GM21723 (cell line): ENCODE results near the gene MAK.
A peak's percentile ranks its signal among the peaks of the same experiment; 100 is the strongest.
"Not testable (repeated sequence)": the region's sequence is repeated elsewhere in the genome, so short reads cannot be mapped to it uniquely, and the experiment has no call there.

Experiments
- ATAC-seq: cut with Tn5 transposase; IDR thresholded peaks from one replicate; pipeline ENCODE4 v1.9.1; 2021; ENCODE audit warnings: mild to moderate bottlenecking, moderate library complexity; ENCODE audit not compliant: unreplicated experiment

The MAK gene, protein sequence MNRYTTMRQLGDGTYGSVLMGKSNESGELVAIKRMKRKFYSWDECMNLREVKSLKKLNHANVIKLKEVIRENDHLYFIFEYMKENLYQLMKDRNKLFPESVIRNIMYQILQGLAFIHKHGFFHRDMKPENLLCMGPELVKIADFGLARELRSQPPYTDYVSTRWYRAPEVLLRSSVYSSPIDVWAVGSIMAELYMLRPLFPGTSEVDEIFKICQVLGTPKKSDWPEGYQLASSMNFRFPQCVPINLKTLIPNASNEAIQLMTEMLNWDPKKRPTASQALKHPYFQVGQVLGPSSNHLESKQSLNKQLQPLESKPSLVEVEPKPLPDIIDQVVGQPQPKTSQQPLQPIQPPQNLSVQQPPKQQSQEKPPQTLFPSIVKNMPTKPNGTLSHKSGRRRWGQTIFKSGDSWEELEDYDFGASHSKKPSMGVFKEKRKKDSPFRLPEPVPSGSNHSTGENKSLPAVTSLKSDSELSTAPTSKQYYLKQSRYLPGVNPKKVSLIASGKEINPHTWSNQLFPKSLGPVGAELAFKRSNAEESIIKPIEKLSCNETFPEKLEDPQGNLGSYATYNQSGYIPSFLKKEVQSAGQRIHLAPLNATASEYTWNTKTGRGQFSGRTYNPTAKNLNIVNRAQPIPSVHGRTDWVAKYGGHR

DNA sequence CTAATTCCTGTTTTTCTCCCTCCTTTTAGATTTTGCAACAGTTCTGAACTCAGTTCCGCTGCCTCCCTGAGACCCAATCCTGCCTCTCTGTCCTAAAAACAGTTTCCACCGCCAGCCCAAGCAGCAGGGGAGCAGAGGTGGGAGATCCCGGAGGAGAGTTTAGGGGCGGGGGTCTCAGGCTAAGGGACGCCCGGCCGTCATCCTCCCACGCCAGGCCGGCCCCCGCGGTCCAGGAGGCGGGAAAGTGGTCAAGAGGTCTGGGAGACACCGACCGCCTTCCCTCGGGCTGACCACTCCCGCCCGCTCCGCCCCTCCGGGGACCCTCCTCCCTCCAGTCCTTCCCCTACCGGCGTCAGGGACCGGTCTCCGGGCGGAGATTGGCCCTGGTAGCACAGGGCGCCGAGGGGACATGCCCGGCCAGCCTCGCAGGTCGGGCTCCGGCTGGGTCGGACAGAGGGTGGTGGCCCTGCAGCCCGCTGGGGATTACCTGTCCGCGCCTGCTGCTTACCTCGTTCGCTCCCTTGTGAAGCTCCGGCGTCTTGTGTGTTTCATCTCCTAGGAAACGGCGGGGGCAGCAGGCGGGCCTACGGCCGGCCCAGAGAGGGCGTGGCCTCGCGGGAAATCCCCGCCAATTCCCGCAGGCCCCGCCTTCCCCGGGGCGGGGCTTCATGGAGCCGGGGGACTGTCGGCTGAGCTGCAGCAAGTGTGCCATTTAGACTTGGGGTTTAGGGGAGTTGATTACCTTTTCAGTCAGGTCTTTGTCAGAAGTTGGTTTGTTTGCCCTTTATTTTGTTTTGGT lies at the start of gene MAK:
Gene MAK, minus strand, starts transcription at position 545 of the 799 bp plus-strand sequence. CDS start 7,891 bp downstream, outside the sequence.
- ATAC-seq, result peak; percentile 86

DNA sequence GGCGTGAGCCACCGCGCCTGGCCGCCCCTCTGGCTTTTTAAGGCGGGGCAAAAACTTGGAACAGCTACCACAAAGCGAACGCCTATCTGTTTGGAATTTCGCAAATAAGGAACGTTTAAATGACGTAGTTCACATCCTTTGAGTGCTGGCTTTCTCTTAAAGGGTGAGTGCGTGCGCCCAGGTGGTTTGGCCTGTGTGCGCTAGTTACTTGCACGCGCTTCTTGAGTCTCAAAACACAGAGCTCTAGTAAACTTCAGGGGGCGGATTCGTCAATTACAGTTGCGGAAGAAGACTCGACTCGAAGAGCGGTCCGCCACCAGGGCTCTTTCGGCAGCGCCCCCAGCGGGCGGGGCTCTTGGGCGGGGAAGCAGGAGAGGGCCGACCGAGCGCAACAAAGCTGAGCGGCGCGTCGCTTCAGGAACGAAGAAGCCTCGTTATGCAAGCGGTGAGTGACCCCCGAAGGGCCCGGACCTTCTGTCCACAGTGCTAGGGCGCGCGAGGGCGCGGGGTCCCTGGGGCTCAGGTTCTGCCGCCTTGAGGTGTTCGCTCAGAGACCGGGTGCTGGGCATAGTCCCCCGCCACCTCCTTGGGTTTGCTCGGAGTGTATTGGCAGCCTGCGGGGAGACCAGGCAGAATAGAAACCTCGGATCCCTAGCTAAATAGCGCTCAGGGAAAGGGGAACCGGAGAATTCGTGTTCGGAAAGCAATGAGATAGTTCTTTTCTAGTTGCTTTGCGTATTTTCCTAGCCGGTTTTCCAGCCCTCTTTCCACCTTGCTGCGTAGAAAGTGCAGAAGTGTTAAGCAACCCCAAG lies 48.6 kb upstream of the MAK start, which contains the start of gene SYCP2L:
Gene SYCP2L, plus strand, starts transcription at position 362 of the 812 bp plus-strand sequence. Its CDS starts 75 bp downstream, at position 437.
- ATAC-seq, result no peak

DNA sequence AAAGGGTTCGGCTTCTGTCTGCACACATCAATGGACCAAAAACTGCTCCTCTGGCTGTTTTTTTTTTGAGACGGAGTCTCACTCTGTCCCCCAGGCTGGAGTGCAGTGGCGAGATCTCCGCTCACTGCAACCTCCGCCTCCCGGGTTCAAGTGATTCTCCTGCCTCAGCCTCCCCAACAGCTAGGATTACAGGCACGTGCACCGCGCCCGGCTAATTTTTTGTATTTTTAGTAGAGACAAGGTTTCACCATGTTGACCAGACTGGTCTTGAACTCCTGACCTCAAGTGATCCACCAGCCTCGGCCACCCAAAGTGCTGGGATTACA lies 48.0 kb upstream of the MAK start:
- not testable (repeated sequence) for ATAC-seq

DNA sequence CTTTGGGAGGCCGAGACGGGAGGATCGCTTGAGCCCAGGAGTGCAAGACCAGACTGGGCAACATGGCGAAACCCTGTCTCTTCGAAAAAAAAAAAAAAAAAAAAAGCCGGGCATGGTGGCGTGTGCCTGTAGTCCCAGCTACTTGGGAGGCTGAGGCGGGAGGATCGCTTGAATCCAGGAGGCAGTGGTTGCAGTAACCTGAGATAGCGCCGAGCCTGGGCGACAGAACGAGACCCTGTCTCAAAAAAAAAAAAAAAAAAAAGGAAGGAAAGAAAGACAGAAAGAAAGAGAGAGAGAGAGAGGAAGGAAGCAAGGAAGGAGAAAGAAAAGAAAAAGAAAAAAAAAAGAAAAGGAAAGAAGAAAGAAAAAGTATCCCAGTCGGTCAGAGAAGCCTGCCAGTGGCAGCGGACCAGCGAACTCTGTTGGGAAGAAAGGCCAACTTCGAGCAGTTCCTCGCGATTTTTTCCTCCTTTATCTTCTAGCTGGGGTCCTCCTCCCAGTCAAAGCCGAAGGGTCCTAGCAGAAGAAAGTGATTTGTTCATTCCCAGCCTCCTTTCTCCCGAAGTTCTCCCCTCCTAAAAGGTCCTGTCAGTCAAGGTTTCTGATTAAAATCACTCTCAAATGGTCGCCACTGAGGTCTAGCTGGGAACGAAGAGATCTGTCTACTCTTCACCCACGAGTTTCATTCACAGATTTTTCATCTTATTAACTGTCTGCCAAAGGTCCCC lies 46.1 kb upstream of the MAK start:
- ATAC-seq, result no peak

DNA sequence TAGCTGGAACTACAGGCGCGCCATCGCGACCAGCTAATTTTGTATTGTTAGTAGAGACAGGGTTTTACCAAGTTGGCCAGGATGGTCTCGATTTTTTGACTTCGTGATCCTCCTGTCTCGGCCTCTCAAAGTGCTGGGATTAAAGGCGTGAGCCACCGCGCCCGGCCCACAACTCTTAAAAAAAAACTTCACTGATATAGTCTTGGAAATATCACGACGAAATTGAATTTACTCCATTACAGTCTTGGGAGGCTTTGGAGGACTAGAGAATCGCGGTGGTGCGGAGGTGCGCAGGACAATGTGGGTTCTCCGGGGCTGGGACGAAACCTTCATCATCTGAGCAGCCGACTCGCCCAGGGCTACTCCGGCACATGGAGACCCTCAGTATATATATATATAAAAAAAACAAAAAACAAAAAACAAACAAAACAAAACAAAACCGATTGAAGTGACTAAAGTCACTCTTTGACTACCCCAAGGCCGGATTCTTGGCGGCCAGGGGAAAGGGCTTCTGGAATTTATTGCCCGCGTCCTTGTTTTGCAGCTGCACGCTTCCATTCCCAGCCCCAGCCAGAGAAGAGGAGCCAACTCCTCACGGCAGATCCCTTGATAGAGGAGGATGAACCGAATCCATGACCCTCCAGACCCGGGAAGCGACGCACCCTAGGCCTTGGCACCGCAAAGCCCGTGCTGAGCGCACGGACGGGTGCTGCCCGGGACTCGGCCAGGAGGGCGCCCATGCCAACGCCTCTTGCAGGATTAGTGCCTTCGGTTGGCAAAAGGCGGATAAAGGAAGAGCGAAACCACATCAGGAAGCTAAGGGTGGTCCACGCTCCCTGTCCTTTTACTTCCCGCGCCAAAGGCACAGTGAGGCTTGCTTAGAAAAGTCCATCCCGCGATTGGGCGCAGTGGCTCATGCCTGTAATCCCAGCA lies 45.2 kb upstream of the MAK start:
- ATAC-seq, result no peak

DNA sequence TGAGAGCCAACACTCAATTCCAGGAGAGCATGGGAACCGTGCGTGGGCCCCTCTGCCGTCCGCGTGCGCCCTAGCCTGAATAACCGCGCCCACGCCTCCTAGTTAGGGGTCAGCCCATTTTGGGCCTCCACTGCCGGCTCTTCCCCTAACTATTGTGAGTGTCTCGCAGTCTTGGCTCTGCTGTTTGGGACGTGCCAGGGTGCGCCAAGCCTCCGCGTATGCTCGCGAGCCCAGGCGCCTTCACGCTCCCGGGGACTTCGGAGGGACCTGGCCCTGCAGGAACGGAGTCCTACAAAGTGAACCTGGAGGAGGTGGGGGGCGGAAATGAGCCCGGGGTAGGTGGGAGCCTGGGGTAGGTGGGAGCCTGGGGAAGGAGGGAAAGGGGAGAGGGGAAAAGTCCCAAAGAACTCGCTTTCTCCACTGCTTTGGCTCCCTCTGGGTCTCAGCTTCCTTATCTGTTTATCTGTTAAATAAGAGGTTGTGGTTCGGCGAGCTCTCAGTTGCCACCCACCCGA lies 44.4 kb upstream of the MAK start:
- ATAC-seq, result no peak

DNA sequence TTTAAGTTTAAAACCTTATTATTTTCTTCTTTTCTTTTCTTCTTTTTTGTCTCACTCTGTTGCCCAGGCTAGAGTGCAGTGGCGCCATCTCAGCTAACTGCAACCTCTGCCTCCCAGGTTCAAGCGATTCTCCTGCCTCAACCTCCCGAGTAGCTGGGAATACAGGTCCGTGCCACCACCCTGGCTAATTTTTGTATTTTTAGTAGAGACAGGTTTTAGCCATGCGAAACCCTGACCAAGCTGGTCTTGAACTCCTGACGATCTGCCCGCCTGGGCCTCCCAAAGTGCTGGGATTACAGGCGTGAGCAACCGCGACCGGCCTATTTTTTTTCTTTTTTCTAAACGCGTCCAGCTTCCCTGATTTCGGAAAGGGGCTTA lies 43.9 kb upstream of the MAK start:
- ATAC-seq, result not testable (repeated sequence)

DNA sequence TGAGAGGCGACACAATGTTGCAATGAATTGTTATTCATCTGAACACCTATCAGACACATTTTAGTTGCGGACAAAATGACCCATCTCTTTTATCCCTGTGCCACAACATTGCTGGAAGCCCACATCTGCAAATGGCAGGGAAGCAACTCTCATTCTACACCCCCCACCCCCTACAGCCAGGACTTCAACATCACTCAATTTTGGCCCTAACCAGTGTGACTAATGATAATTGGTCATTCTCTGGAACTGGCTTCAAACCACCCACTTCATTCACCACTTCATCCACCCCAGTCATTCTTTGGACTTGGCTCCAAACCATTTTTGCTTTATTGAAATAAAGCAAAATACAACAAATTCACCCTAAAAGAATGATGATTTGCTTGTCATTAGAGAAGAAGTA lies 42.0 kb upstream of the MAK start:
- ATAC-seq, result no peak

DNA sequence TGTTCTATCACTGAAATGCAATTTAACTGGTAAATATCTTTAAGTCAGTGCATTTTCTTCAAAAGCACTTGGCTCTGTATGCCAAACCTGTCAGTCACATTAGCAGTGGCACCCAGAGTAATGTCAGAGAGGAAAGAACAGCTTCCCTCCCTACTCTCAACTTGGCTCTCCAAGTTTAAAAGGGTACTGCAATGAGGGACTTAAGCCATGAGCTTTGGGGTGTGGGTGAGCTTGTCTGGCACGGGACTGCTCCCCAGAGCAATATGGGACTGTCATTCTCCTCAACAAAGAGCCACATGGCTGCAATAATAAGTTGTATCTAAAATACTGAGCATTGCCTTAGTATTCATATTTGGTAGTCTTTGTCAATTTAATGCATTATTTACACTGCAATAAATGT lies 39.5 kb upstream of the MAK start:
- ATAC-seq, result no peak

DNA sequence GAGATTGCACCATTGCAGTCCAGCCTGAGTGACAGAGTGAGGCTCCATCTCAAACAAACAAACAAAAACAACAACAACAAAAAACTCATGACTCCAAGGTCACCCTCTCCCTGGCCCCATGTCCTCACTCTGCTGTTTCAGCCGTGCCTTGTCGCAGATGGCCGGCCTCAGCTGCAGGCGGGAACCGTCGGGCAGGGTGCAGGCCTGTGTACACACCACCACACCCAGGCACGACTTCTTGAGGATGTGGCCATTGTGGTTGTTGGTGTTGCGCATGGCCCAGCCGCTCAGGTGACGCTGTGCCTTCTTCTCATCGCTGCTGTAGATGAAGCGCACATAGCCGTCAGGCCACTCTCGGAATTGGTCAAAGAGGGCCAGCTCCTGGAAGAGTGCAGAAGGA lies 38.7 kb upstream of the MAK start:
- ATAC-seq, result no peak

DNA sequence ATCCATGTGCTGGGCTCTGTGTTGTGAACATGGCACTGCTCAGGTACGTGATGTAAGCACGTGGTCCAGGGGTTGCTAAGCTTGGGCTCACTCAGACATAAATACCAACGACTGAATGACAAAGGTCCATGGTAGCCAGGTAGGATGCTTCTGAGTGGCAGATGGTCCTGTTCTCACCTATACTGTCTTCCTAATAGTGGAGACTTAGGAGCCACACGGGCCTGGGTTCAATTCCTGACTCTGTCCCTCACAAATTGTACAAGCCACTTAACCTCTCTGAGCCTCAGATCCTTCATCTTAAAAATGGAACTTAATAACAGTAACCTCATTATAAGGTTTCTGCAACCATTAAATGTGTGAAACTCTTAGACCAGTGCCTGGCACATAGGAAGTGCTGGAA lies 36.7 kb upstream of the MAK start:
- no peak for ATAC-seq

DNA sequence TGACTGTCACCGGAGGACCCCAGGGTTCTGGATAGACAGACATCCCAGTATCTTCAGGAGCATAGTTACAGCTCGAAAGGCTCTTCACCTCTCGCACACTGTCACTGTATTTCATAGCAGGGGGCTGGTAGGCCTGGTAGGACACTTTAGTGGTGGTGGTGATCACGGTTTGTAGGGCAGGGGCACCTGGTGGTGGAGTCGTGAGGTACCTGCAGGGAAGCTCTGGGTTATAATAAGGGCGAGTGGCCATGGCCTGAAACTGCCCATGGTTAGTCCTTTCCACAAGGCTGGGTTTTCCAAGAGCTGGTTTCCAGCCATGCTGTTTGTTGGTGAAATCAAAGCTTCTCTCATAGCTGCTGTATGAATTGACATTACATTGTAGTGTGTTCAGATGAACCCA lies 35.9 kb upstream of the MAK start:
- no peak for ATAC-seq

DNA sequence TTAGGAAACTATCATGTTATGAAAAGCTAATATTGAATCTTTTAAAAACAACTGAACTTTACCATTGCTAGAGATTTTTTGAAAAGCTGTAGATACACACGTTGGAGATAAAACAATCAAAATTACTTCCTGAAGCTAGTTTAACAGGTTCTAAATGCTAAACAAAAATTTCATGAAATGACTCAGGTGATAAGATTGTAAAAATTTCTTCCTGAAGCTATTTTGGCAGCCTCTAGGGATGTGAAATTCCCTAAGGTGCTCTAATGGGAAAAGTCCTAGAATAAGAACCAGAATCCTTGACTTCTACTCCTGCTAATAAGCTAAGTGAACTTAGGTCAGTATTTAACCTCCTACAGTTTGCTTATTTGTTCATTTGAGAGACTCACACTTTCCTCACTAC lies 35.0 kb upstream of the MAK start:
- ATAC-seq, result no peak

DNA sequence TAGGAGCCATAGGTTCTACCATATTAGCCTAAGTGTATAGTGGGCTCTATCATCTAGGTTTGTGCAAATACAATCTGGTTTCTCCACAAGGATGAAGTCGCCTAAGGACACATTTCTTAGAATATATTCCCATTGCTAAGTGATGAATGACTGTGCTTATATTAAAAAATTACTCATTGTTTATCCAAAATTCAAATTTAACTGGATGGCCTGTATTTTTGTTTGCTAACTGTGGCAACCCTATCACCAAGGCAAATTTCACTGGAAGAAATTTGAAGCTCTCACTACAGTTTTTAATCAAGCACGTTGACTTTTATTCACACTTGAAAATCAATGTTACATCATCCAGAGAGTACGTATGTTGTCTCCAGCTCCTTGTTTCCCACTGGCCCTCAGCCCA lies 29.6 kb upstream of the MAK start:
- ATAC-seq, result no peak

DNA sequence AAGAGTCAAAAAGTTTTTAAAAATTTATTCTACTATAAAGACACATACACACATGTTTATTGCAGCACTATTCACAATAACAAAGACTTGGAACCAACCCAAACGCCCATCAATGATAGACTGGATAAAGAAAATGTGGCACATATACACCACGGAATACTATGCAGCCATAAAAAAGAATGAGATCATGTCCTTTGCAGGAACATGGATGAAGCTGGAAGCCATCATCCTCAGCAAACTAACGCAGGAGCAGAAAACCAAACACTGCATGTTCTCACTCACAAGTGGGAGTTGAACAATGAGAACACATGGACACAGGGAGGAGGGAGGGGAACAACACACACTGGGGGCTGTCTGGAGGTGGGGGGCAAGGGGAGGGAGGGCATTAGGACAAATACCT lies 28.4 kb upstream of the MAK start:
- not testable (repeated sequence) for ATAC-seq

DNA sequence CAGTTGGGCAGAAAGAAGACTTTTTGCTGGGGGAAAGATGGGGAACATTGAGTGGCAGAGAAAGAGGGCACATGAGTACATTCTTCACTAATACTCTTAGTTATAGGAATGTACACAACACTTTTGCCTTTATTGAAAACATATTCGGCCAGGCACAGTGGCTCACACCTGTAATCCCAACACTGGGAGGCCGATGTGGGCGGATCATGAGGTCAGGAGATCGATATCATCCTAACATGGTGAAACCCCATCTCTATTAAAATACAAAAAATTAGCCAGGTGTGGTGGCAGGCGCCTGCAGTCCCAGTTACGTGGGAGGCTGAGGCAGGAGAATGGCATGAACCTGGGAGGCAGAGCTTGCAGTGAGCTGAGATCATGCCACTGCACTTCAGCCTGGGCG lies 24.7 kb upstream of the MAK start:
- ATAC-seq, result not testable (repeated sequence)

DNA sequence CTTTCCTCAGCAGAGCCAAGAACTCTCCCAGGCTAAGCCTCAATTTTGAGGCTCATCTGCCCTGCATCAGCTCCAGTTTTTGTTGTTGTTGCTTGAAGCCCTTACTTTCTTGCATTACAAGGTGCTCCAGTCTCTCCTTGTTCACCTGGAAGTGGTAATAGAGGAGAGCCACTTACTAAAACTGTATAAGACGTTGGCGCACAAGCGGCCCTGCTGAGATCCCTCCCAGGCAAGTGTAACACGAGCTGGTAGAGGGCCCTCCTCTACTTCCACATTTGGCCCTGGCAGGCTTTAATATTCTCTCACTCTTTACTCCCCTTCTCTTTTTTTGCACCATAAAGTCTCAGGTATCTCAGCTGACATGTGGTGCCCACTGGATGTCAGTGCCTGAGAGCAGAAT lies 24.0 kb upstream of the MAK start:
- no peak for ATAC-seq

DNA sequence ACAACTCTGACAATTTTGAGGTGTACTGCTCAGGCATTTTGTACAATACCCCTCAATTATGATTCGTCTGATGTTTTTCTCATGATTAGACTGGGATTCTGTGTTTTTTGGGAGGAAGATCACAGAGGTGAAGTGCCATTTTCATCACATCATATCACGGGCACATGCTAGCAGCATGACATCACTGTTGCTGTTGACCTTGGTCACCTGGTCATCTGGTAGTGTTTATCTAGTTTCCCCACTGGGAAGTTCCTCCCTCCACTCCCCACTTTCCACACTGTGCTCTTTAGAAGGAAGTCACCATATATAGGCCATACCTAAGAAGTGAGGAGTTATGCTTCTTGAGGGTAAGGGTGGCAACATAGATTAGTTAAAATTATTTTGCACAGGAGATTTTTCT lies 22.7 kb upstream of the MAK start:
- ATAC-seq, result no peak

DNA sequence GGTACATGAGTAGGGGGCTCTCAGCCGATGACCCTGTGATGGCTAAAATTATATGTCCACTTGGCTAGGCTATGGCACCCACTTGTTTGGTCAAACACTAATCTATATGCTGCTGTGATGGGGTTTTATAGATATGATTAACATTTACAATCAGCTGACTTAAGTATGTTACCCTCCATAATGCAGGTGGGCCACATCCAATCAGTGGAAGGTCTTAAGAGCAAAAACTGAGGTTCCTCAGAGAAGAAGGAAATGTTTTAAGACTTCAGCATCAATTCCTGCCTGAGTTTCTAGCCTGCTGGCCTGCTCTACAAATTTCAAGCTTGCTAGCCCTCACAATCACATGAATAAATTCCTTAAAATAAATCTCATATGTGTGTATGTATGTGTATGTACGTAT lies 18.9 kb upstream of the MAK start:
- no peak for ATAC-seq
